Measurements from ENCODE around the gene TP53BP1.

The TP53BP1 gene

DNA sequence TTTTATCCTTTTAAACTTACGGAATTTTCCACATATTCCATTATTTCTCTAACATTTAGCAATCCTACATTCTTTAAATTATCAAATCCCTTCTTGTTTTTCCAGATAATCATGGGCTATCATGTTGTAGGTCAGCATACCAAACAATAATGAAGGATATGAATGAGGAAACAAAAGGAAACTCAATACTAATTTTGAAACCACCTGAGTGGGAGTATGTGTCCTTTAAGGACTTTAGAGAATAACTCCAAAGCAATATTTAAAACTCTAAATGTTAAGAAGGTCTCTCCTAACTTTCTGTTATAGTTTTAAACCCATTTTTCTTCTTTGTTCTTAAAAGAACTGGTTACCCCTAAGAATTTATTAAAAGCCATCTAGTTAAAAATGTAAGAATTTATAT is 43.0 kb downstream of the TP53BP1 start:
- no peaks in the 10 kb centered on the region for H3K27me3 ChIP-seq (ENCODE audit: control insufficient read depth, insufficient read depth, low read length, poor library complexity, severe bottlenecking)
- no peak overlapping the region for H3K4me3 ChIP-seq (ENCODE audit: insufficient read depth, low read depth, low read length)
- H3K27ac ChIP-seq (ENCODE audit: insufficient read depth, low read depth, low read length, poor library complexity, severe bottlenecking) = no peak overlapping the region
- 86 to 92% methylated on average over 1 of the region's 1 CpG for WGBS, 2 experiments
- peaks cover 29% of the 10 kb centered on the region for H3K36me3 ChIP-seq (ENCODE audit: control insufficient read depth, insufficient read depth, low read length)
- H3K4me1 ChIP-seq (ENCODE audit: control insufficient read depth, insufficient read depth, low read length) = no peaks in the 10 kb centered on the region
- H3K9me3 ChIP-seq (ENCODE audit: control insufficient read depth, low read length) = no peaks in the 10 kb centered on the region

DNA sequence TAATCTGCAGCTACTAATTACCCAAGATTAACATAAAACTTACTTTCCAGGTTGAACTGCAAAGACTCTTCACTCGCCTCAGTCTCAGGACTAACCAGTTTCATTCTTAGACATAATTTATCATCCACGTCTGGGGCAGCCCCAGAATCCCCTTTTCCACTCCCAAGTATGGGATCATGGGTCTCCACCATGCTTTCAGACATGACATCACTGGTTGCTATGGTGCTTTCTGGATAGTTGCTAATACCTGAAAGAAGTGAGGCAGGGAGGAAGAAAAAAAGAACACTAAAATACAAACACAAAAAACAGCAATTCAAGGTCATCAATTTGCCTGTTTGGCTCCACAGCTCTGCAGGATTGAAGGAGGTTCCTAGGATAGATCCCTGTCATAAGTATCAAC is 46.6 kb downstream of the TP53BP1 start:
- Histone ChIP-seq H3K36me3 (ENCODE audit: control insufficient read depth, insufficient read depth, low read length) (peaks cover 16% of the 10 kb centered on the region), H3K4me3 (ENCODE audit: insufficient read depth, low read depth, low read length) (no peak overlapping the region)
- 93 to 96% methylated on average over 2 of the region's 2 CpGs for WGBS, 2 experiments

DNA sequence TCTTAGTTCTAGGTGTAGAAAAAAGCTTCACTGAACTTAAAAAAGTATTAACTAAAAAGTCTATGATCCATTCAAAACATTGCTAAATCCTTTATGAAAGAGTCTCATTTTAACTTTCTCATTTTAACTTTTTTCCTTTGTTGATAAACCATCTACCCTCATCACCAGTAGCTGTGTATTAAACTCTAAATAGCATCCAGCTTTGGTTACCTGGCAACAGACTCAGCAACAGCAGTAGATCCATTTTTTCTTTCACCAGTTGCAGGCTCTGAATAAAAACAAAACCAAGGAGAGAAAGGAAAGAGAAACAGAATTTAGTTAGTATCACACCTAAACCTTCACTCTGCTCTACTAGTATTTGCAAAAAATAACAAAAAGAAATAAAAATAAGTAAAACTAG is 51.6 kb downstream of the TP53BP1 start:
- H3K27ac ChIP-seq (ENCODE audit: insufficient read depth, low read depth, low read length, poor library complexity, severe bottlenecking) = peak overlapping the region; percentile 92
- H3K27me3 ChIP-seq (ENCODE audit: control insufficient read depth, insufficient read depth, low read length, poor library complexity, severe bottlenecking) = no peaks in the 10 kb centered on the region
- H3K9me3 ChIP-seq (ENCODE audit: control insufficient read depth, low read length) = no peaks in the 10 kb centered on the region
- no peaks in the 10 kb centered on the region for H3K4me1 ChIP-seq (ENCODE audit: control insufficient read depth, insufficient read depth, low read length)
- peaks cover 29% of the 10 kb centered on the region for H3K36me3 ChIP-seq (ENCODE audit: control insufficient read depth, insufficient read depth, low read length)
- no peak overlapping the region for H3K4me3 ChIP-seq (ENCODE audit: insufficient read depth, low read depth, low read length)

More for the DNA sequence above, 46.6 kb downstream of the TP53BP1 start:
- no peaks in the 10 kb centered on the region for H3K27me3 ChIP-seq (ENCODE audit: control insufficient read depth, insufficient read depth, low read length, poor library complexity, severe bottlenecking)
- no peaks in the 10 kb centered on the region for H3K9me3 ChIP-seq (ENCODE audit: control insufficient read depth, low read length)
- no peak overlapping the region for H3K27ac ChIP-seq (ENCODE audit: insufficient read depth, low read depth, low read length, poor library complexity, severe bottlenecking)
- no peaks in the 10 kb centered on the region for H3K4me1 ChIP-seq (ENCODE audit: control insufficient read depth, insufficient read depth, low read length)

DNA sequence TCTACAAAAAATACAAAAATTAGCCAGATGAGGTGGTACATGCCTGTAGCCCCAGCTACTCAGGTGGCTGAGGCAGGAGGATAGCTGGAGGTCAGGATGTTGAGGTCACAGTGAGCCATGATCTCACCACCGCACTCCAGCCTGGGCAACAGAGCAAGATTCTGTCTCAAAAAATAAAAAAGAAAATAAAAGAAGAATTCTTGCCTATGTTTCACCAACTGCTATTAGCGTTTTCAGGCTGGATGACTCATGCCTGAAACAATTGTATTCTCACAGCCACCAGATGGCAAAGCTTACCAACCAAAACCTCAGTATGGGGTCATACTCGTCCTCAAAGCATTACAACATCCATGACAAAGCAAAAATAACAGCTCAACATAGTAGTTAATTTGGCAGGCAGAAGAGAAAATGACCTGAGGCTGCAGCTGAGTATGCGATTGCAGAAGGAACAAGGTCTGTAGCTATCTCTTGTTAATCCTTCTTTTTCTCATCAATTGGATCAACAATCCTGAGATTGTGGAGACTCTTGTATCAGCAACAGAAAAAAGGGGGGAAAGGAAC is 52.2 kb downstream of the TP53BP1 start:
- Histone ChIP-seq H3K27me3 (ENCODE audit: control insufficient read depth, insufficient read depth, low read length, poor library complexity, severe bottlenecking) (no peaks in the 10 kb centered on the region), H3K9me3 (ENCODE audit: control insufficient read depth, low read length) (no peaks in the 10 kb centered on the region), H3K4me1 (ENCODE audit: control insufficient read depth, insufficient read depth, low read length) (no peaks in the 10 kb centered on the region), H3K36me3 (ENCODE audit: control insufficient read depth, insufficient read depth, low read length) (peaks cover 28% of the 10 kb centered on the region), H3K4me3 (ENCODE audit: insufficient read depth, low read depth, low read length) (no peak overlapping the region), H3K27ac (ENCODE audit: insufficient read depth, low read depth, low read length, poor library complexity, severe bottlenecking) (peak overlapping the region; percentile 92)
- 60 to 68% methylated on average over 4 of the region's 4 CpGs for WGBS, 2 experiments

DNA sequence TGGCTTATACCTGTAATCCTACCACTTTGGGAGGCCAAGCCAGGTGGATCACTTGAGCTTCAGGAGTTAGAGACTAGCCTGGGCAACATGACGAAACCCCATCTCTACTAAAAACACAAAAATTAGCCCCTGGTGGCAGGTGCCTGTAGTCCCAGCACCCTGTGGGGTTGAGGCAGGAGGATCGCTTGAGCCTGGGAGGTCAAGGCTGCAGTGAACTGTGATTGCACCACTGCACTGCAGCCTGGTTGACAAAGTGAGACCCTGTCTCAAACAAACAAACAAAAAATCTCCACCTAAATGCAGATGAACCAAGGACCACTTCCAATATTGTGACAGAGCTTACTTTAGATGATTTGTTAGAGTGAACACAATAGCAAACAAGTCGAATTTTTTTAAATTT is 53.7 kb downstream of the TP53BP1 start:
- H3K4me3 ChIP-seq (ENCODE audit: insufficient read depth, low read depth, low read length) = no peak overlapping the region
- no peak overlapping the region for H3K27ac ChIP-seq (ENCODE audit: insufficient read depth, low read depth, low read length, poor library complexity, severe bottlenecking)
- H3K4me1 ChIP-seq (ENCODE audit: control insufficient read depth, insufficient read depth, low read length) = no peaks in the 10 kb centered on the region
- no peaks in the 10 kb centered on the region for H3K9me3 ChIP-seq (ENCODE audit: control insufficient read depth, low read length)
- 81 to 88% methylated on average over 2 to 3 of the region's 3 CpGs for WGBS, 2 experiments
- no peaks in the 10 kb centered on the region for H3K27me3 ChIP-seq (ENCODE audit: control insufficient read depth, insufficient read depth, low read length, poor library complexity, severe bottlenecking)
- peaks cover 27% of the 10 kb centered on the region for H3K36me3 ChIP-seq (ENCODE audit: control insufficient read depth, insufficient read depth, low read length)

DNA sequence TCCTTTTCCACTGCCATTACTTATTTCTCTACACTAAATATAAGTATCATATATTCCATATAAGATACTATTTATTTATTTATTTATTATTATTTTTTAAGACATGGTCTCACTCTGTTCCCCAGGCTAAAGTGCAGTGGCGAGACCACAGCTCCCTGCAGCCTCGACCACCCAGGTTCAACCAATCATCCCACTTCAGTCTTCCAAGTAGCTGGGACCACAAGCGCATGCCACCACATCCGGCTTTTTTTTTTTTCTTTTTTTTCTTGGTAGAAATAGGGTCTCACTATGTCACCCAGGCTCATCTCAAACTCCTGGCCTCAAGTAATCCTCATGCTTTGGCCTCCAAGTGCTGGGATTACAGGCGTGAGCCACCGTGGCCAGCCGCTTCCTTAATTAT is 56.6 kb downstream of the TP53BP1 start:
- H3K36me3 ChIP-seq (ENCODE audit: control insufficient read depth, insufficient read depth, low read length) = peaks cover 40% of the 10 kb centered on the region
- no peak overlapping the region for H3K27ac ChIP-seq (ENCODE audit: insufficient read depth, low read depth, low read length, poor library complexity, severe bottlenecking)
- no peaks in the 10 kb centered on the region for H3K4me1 ChIP-seq (ENCODE audit: control insufficient read depth, insufficient read depth, low read length)
- no peaks in the 10 kb centered on the region for H3K27me3 ChIP-seq (ENCODE audit: control insufficient read depth, insufficient read depth, low read length, poor library complexity, severe bottlenecking)
- H3K4me3 ChIP-seq (ENCODE audit: insufficient read depth, low read depth, low read length) = no peak overlapping the region
- H3K9me3 ChIP-seq (ENCODE audit: control insufficient read depth, low read length) = no peaks in the 10 kb centered on the region
- 90 to 96% methylated on average over 7 of the region's 7 CpGs for WGBS, 2 experiments

DNA sequence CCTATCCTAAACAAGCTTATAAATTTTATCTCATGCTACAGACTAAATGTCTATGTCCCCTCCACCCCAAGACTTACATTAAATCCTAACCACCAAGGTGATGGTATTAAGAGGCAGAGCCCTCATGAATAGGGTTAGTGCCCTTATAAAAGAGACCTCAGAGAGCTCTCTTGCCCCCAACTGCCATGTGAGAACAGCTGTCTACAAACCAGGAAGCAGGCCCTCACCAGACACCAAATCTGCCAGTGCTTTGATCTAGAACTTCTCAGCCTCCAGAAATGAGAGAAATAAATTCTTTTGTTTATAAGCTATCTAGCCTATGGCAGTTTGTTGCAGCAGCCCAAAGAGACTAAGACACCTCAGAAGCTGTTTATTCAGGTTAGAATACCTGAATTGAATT is 58.5 kb downstream of the TP53BP1 start:
- H3K27ac ChIP-seq (ENCODE audit: insufficient read depth, low read depth, low read length, poor library complexity, severe bottlenecking) = no peak overlapping the region
- peaks cover 42% of the 10 kb centered on the region for H3K36me3 ChIP-seq (ENCODE audit: control insufficient read depth, insufficient read depth, low read length)
- H3K9me3 ChIP-seq (ENCODE audit: control insufficient read depth, low read length) = no peaks in the 10 kb centered on the region

DNA sequence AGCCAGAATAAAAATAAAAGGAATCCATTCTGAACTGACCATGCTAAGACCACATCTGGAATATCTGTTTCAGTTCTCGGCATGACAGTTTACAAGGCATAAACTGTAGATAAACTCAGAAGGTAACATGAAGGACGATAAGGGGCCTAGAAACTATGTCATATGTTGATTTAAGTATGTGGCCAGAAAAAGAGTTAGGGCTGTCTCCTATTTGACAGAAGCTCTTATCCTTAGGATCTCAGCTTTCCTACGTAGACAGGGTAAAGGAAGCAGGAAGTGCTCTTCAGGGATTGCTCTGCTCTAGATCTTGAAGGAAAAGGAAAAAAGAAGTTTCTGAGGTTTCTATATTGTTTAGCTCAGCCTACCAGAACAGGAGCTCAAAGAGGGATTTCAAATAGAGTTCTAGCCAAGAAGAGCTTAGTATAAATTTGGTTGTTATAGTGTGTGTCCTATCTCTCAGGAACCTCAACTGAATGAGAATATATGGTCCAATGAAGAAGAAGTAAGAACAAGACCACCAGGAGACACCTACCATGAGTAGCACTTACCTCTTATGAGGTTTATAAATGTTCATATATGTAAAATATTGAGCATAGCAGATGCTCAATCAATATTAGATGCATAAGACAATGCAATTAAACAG is 59.2 kb downstream of the TP53BP1 start:
- WGBS, 2 experiments = 86 to 96% methylated on average over 3 of the region's 3 CpGs
- Histone ChIP-seq H3K9me3 (ENCODE audit: control insufficient read depth, low read length) (no peaks in the 10 kb centered on the region), H3K27ac (ENCODE audit: insufficient read depth, low read depth, low read length, poor library complexity, severe bottlenecking) (no peak overlapping the region), H3K27me3 (ENCODE audit: control insufficient read depth, insufficient read depth, low read length, poor library complexity, severe bottlenecking) (no peaks in the 10 kb centered on the region), H3K4me1 (ENCODE audit: control insufficient read depth, insufficient read depth, low read length) (no peaks in the 10 kb centered on the region), H3K36me3 (ENCODE audit: control insufficient read depth, insufficient read depth, low read length) (peaks cover 42% of the 10 kb centered on the region), H3K4me3 (ENCODE audit: insufficient read depth, low read depth, low read length) (no peak overlapping the region)

More for the DNA sequence above, 58.5 kb downstream of the TP53BP1 start:
- Histone ChIP-seq H3K4me1 (ENCODE audit: control insufficient read depth, insufficient read depth, low read length) (no peaks in the 10 kb centered on the region), H3K4me3 (ENCODE audit: insufficient read depth, low read depth, low read length) (no peak overlapping the region), H3K27me3 (ENCODE audit: control insufficient read depth, insufficient read depth, low read length, poor library complexity, severe bottlenecking) (no peaks in the 10 kb centered on the region)

DNA sequence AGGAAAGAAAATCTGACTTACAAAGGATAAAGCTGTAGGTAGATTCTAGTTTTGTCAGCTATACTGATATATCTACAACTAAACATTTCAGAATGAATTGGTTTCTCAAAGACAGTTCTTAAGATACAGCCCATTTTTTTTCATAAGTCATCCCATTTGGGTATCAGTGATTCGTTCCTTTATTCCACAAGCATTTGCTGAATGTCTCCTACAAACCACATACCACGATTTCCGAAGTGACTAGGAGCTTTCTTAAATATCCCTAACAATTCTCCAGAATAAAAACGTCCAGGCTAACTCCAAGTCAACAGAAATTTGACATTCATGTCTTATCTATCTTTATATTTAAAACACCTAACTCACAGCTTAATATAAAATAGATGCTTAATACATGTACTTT is 59.8 kb downstream of the TP53BP1 start:
- Histone ChIP-seq H3K36me3 (ENCODE audit: control insufficient read depth, insufficient read depth, low read length) (peaks cover 42% of the 10 kb centered on the region), H3K27ac (ENCODE audit: insufficient read depth, low read depth, low read length, poor library complexity, severe bottlenecking) (no peak overlapping the region), H3K27me3 (ENCODE audit: control insufficient read depth, insufficient read depth, low read length, poor library complexity, severe bottlenecking) (no peaks in the 10 kb centered on the region), H3K4me1 (ENCODE audit: control insufficient read depth, insufficient read depth, low read length) (no peaks in the 10 kb centered on the region), H3K9me3 (ENCODE audit: control insufficient read depth, low read length) (no peaks in the 10 kb centered on the region), H3K4me3 (ENCODE audit: insufficient read depth, low read depth, low read length) (no peak overlapping the region)
- 87 to 93% methylated on average over 4 of the region's 4 CpGs for WGBS, 2 experiments

DNA sequence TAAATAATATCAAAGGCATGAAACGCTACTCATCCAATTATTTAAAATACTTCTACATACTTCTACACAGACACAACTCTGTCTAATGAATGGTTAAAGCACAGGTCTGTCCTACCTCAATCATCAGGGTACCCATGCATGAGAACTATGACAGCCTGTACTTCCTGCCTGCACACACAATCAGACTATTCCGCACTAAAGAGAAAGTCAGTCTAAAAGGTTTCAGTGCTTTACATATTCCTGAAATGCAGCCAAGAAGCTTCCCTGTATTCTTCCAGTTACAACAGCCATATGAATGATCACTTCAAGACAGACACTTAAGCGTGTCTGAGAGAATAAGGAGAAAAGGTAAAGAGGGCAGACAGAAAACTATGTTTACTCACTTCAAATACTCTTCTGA is 63.3 kb downstream of the TP53BP1 start:
- Histone ChIP-seq H3K9me3 (ENCODE audit: control insufficient read depth, low read length) (no peaks in the 10 kb centered on the region), H3K36me3 (ENCODE audit: control insufficient read depth, insufficient read depth, low read length) (peaks cover 39% of the 10 kb centered on the region)
- WGBS, 2 experiments = 95 to 96% methylated on average over 2 to 3 of the region's 3 CpGs

More for the DNA sequence above, 63.3 kb downstream of the TP53BP1 start:
- H3K27me3 ChIP-seq (ENCODE audit: control insufficient read depth, insufficient read depth, low read length, poor library complexity, severe bottlenecking) = no peaks in the 10 kb centered on the region
- no peak overlapping the region for H3K4me3 ChIP-seq (ENCODE audit: insufficient read depth, low read depth, low read length)
- no peaks in the 10 kb centered on the region for H3K4me1 ChIP-seq (ENCODE audit: control insufficient read depth, insufficient read depth, low read length)
- H3K27ac ChIP-seq (ENCODE audit: insufficient read depth, low read depth, low read length, poor library complexity, severe bottlenecking) = no peak overlapping the region

All from ectodermal cell (in vitro differentiated cells).